ENCODE results near the gene UBASH3B.

Gene UBASH3B

GRCh38 chr11:122663764-122664163 lies 8.2 kb downstream of the UBASH3B start:
- Histone ChIP-seq H3K27me3 (ENCODE audit: insufficient read depth, poor library complexity, severe bottlenecking) (no peaks in the 10 kb centered on the region), H3K27ac (replicated peaks) (no peak overlapping the region), H3K4me3 (replicated peaks; ENCODE audit: insufficient read depth, low read length) (no peak overlapping the region)
- TF ChIP-seq POLR2AphosphoS5 (IDR thresholded peaks at IDR 0.05; ENCODE audit: low read depth) (peak; percentile 49; the same call in 1 of the 2 replicates), CTCF (IDR thresholded peaks at IDR 0.05; ENCODE audit: insufficient read depth, low read length) (no peak), SPI1 (IDR thresholded peaks at IDR 0.05; ENCODE audit: borderline replicate concordance, low read depth) (peak; percentile 23; the same call in 1 of the 2 replicates), REST (IDR thresholded peaks at IDR 0.05; ENCODE audit: insufficient replicate concordance, low read depth) (no peak), GABPA (IDR thresholded peaks at IDR 0.05; ENCODE audit: low read depth) (no peak)
- peak in 1 of 2 experiments; percentile 61 for DNase-seq (ENCODE audit: low read depth in 1 of 2, low spot score in 1 of 2)

GRCh38 chr11:122664188-122664587 lies 8.7 kb downstream of the UBASH3B start:
- no peak for DNase-seq (ENCODE audit: low read depth in 1 of 2, low spot score in 1 of 2)
- H3K27me3 ChIP-seq (ENCODE audit: insufficient read depth, poor library complexity, severe bottlenecking) = no peaks in the 10 kb centered on the region
- no peak overlapping the region for H3K4me3 ChIP-seq (replicated peaks; ENCODE audit: insufficient read depth, low read length)
- no peak for TF ChIP-seq CTCF (IDR thresholded peaks at IDR 0.05; ENCODE audit: insufficient read depth, low read length)
- no peak for TF ChIP-seq REST (IDR thresholded peaks at IDR 0.05; ENCODE audit: insufficient replicate concordance, low read depth)
- TF ChIP-seq SPI1 (IDR thresholded peaks at IDR 0.05; ENCODE audit: borderline replicate concordance, low read depth) = no peak
- TF ChIP-seq POLR2AphosphoS5 (IDR thresholded peaks at IDR 0.05; ENCODE audit: low read depth) = no peak
- no peak for TF ChIP-seq GABPA (IDR thresholded peaks at IDR 0.05; ENCODE audit: low read depth)
- H3K27ac ChIP-seq (replicated peaks) = no peak overlapping the region

- H3K27ac ChIP-seq (replicated peaks) = peak overlapping the region; percentile 23; the same call in 1 of the 2 replicates
- no peak overlapping the region for H3K4me3 ChIP-seq (replicated peaks; ENCODE audit: insufficient read depth, low read length)
- peak in 1 of 2 experiments; percentile 30 for DNase-seq (ENCODE audit: low read depth in 1 of 2, low spot score in 1 of 2)
- H3K27me3 ChIP-seq (ENCODE audit: insufficient read depth, poor library complexity, severe bottlenecking) = no peaks in the 10 kb centered on the region
- TF ChIP-seq SPI1 (IDR thresholded peaks at IDR 0.05; ENCODE audit: borderline replicate concordance, low read depth) (peak; percentile 37; the same call in 1 of the 2 replicates), CTCF (IDR thresholded peaks at IDR 0.05; ENCODE audit: insufficient read depth, low read length) (no peak)
Measured at GRCh38 chr11:122665861-122666260, 10.3 kb downstream of the UBASH3B start.

GRCh38 chr11:122666743-122667142 lies 11.2 kb downstream of the UBASH3B start:
- no peak for TF ChIP-seq CTCF (IDR thresholded peaks at IDR 0.05; ENCODE audit: insufficient read depth, low read length)
- no peak for TF ChIP-seq POLR2AphosphoS5 (IDR thresholded peaks at IDR 0.05; ENCODE audit: low read depth)
- TF ChIP-seq REST (IDR thresholded peaks at IDR 0.05; ENCODE audit: insufficient replicate concordance, low read depth) = no peak
- no peak for TF ChIP-seq SPI1 (IDR thresholded peaks at IDR 0.05; ENCODE audit: borderline replicate concordance, low read depth)
- no peak for TF ChIP-seq GABPA (IDR thresholded peaks at IDR 0.05; ENCODE audit: low read depth)
- H3K4me3 ChIP-seq (replicated peaks; ENCODE audit: insufficient read depth, low read length) = no peak overlapping the region
- H3K27ac ChIP-seq (replicated peaks) = no peak overlapping the region

More at GRCh38 chr11:122666743-122667142, 11.2 kb downstream of the UBASH3B start:
- H3K27me3 ChIP-seq (ENCODE audit: insufficient read depth, poor library complexity, severe bottlenecking) = no peaks in the 10 kb centered on the region
- DNase-seq (ENCODE audit: low read depth in 1 of 2, low spot score in 1 of 2) = no peak

All from HL-60 (cell line).